Measurements from ENCODE around the gene DEGS2. TPM values are rescaled to one million over a fixed set of nuclear protein-coding genes. Genes with fewer than 3 reads are reported as not detected.

The DEGS2 gene
- total RNA-seq, 1 experiment from 2014 or later: 1.8 TPM

- H3K79me2 ChIP-seq (ENCODE audit: insufficient read depth, low read length): no peaks in the 10 kb centered on the region
- no peak overlapping the region for H3K4me3 ChIP-seq (replicated peaks in 1 of 2; ENCODE audit: low read depth in 1 of 2, low read length in 2 of 2)
- TF ChIP-seq JUND (IDR thresholded peaks at IDR 0.05) (no peak), FOSL1 (IDR thresholded peaks at IDR 0.05; ENCODE audit: low read depth) (no peak), POLR2AphosphoS5 (IDR thresholded peaks at IDR 0.05; ENCODE audit: low read depth, low read length) (no peak), EGR1 (IDR thresholded peaks at IDR 0.05; ENCODE audit: low read depth) (no peak), YY1 (IDR thresholded peaks at IDR 0.05; ENCODE audit: extremely low read depth, insufficient replicate concordance, low read depth, low read length) (no peak), ZNF274 (IDR thresholded peaks at IDR 0.05; ENCODE audit: low read depth, low read length) (no peak), ELF1 (IDR thresholded peaks at IDR 0.05; ENCODE audit: borderline replicate concordance, low read depth) (no peak)
- H2AFZ ChIP-seq (ENCODE audit: low read depth, low read length, poor library complexity, severe bottlenecking): no peak overlapping the region
- no peak overlapping the region for H3K9ac ChIP-seq (ENCODE audit: low read length)
- H3K4me2 ChIP-seq (ENCODE audit: low read length): no peak overlapping the region
- peaks cover 7 to 20% of the 10 kb centered on the region in 2 experiments; a peak in 3 of 4 replicates for H3K4me1 ChIP-seq (ENCODE audit: control insufficient read depth in 1 of 2, insufficient read depth in 2 of 2, low read length in 2 of 2)
- no TSS peak for BruUV-seq (replicated peaks)
- ChIA-PET RAD21 (ENCODE audit: low non-redundant PET in 1 of 2, low total read pairs in 2 of 2, uncharacterized antibody in 2 of 2, unreplicated experiment in 2 of 2) (no interaction called here), POLR2A (no interaction called here), CTCF (no interaction called here)
- no peaks in the 10 kb centered on the region for H3K9me3 ChIP-seq (ENCODE audit: control insufficient read depth in 1 of 2, insufficient read depth in 1 of 2, low read depth in 1 of 2, low read length in 2 of 2)
- no peaks in the 10 kb centered on the region for H3K9me2 ChIP-seq (ENCODE audit: insufficient read depth)
- no peaks in the 10 kb centered on the region for H3K36me3 ChIP-seq (ENCODE audit: control insufficient read depth in 1 of 2, insufficient read depth in 2 of 2, low read length in 2 of 2)
- intact Hi-C loops (cut with micrococcal nuclease): no loop called here
- no peaks in the 10 kb centered on the region for H3K27me3 ChIP-seq (ENCODE audit: insufficient read depth, low read length)
- H4K20me1 ChIP-seq (ENCODE audit: insufficient read depth): no peaks in the 10 kb centered on the region
- no peak overlapping the region for H3K27ac ChIP-seq (ENCODE audit: low read depth, low read length)
- no peak for DNase-seq (ENCODE audit: low read depth, low spot score)
- no peak for ATAC-seq
Measured at GRCh38 chr14:100135784-100136183, 23.7 kb downstream of the DEGS2 start.

DNA sequence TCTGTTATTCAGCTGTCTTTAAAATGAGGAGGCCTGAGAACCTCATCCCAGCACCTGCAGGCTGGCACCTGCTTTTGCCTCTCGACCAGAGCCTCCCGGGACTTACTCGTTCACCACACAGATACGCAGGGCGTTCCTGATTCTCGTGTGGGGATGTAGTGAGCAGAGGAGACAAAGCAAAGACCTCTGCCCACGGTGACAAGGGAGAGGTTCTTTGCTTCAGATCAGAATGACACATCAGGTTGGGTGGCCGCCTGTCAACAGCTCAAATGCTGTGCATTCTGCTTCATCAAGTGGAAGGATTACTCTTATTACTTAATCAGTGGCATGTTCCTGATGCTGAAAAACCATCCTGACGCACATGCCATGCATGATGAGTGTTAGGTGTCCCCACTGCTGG is 24.4 kb downstream of the DEGS2 start:
- ChIA-PET POLR2A (no interaction called here), CTCF (no interaction called here), RAD21 (ENCODE audit: low non-redundant PET in 1 of 2, low total read pairs in 2 of 2, uncharacterized antibody in 2 of 2, unreplicated experiment in 2 of 2) (no interaction called here)
- H2AFZ ChIP-seq (ENCODE audit: low read depth, low read length, poor library complexity, severe bottlenecking): no peak overlapping the region
- no peaks in the 10 kb centered on the region for H3K9me2 ChIP-seq (ENCODE audit: insufficient read depth)
- TF ChIP-seq, protein P1, sequence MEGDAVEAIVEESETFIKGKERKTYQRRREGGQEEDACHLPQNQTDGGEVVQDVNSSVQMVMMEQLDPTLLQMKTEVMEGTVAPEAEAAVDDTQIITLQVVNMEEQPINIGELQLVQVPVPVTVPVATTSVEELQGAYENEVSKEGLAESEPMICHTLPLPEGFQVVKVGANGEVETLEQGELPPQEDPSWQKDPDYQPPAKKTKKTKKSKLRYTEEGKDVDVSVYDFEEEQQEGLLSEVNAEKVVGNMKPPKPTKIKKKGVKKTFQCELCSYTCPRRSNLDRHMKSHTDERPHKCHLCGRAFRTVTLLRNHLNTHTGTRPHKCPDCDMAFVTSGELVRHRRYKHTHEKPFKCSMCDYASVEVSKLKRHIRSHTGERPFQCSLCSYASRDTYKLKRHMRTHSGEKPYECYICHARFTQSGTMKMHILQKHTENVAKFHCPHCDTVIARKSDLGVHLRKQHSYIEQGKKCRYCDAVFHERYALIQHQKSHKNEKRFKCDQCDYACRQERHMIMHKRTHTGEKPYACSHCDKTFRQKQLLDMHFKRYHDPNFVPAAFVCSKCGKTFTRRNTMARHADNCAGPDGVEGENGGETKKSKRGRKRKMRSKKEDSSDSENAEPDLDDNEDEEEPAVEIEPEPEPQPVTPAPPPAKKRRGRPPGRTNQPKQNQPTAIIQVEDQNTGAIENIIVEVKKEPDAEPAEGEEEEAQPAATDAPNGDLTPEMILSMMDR (IDR thresholded peaks at IDR 0.05 in 2 of 3, conservative IDR thresholded peaks at IDR 0.05 in 1 of 3; ENCODE audit: borderline replicate concordance in 1 of 3, insufficient read depth in 1 of 3, low read depth in 2 of 3, low read length in 2 of 3): no peak
- TF ChIP-seq, protein P2, sequence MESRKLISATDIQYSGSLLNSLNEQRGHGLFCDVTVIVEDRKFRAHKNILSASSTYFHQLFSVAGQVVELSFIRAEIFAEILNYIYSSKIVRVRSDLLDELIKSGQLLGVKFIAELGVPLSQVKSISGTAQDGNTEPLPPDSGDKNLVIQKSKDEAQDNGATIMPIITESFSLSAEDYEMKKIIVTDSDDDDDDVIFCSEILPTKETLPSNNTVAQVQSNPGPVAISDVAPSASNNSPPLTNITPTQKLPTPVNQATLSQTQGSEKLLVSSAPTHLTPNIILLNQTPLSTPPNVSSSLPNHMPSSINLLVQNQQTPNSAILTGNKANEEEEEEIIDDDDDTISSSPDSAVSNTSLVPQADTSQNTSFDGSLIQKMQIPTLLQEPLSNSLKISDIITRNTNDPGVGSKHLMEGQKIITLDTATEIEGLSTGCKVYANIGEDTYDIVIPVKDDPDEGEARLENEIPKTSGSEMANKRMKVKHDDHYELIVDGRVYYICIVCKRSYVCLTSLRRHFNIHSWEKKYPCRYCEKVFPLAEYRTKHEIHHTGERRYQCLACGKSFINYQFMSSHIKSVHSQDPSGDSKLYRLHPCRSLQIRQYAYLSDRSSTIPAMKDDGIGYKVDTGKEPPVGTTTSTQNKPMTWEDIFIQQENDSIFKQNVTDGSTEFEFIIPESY (IDR thresholded peaks at IDR 0.05; ENCODE audit: extremely low read depth, insufficient replicate concordance, low read length): no peak
- no peak for TF ChIP-seq CEBPB (IDR thresholded peaks at IDR 0.05; ENCODE audit: low read depth)
- TF ChIP-seq JUND (IDR thresholded peaks at IDR 0.05): no peak
- no peak for TF ChIP-seq SP1 (IDR thresholded peaks at IDR 0.05; ENCODE audit: low read depth)
- no peak for TF ChIP-seq TCF7L2 (IDR thresholded peaks at IDR 0.05; ENCODE audit: borderline replicate concordance, extremely low read depth, insufficient read depth, insufficient read length)
- no peak for TF ChIP-seq ELF1 (IDR thresholded peaks at IDR 0.05; ENCODE audit: borderline replicate concordance, low read depth)
- TF ChIP-seq ZFX (IDR thresholded peaks at IDR 0.05): no peak
- no peak for TF ChIP-seq YY1 (IDR thresholded peaks at IDR 0.05; ENCODE audit: extremely low read depth, insufficient replicate concordance, low read depth, low read length)
- TF ChIP-seq EZH2 (IDR thresholded peaks at IDR 0.05): no peak
- no peak for TF ChIP-seq RAD21 (IDR thresholded peaks at IDR 0.05; ENCODE audit: low read depth)
- no peaks in the 10 kb centered on the region for H4K20me1 ChIP-seq (ENCODE audit: insufficient read depth)
- H3K4me1 ChIP-seq (ENCODE audit: control insufficient read depth in 1 of 2, insufficient read depth in 2 of 2, low read length in 2 of 2): peaks cover 1 to 13% of the 10 kb centered on the region in 2 experiments; a peak in 3 of 4 replicates
- ATAC-seq: no peak
- no peak overlapping the region for H3K27ac ChIP-seq (ENCODE audit: low read depth, low read length)
- no peak for DNase-seq (ENCODE audit: low read depth, low spot score)
- no TSS peak for BruUV-seq (replicated peaks)
- no peaks in the 10 kb centered on the region for H3K9me3 ChIP-seq (ENCODE audit: control insufficient read depth in 1 of 2, insufficient read depth in 1 of 2, low read depth in 1 of 2, low read length in 2 of 2)
- H3K9ac ChIP-seq (ENCODE audit: low read length): no peak overlapping the region
- H3K4me2 ChIP-seq (ENCODE audit: low read length): no peak overlapping the region
- intact Hi-C loops (cut with micrococcal nuclease): no loop called here
- H3K79me2 ChIP-seq (ENCODE audit: insufficient read depth, low read length): no peaks in the 10 kb centered on the region
- no peaks in the 10 kb centered on the region for H3K27me3 ChIP-seq (ENCODE audit: insufficient read depth, low read length)
- no peak overlapping the region for H3K4me3 ChIP-seq (replicated peaks in 1 of 2; ENCODE audit: low read depth in 1 of 2, low read length in 2 of 2)
- H3K36me3 ChIP-seq (ENCODE audit: control insufficient read depth in 1 of 2, insufficient read depth in 2 of 2, low read length in 2 of 2): no peaks in the 10 kb centered on the region
